Ovary (tissue), 10 donors: Measurements from ENCODE around the gene GDF7. TPM values are rescaled to one million over a fixed set of nuclear protein-coding genes. Genes with fewer than 3 reads are reported as not detected.

Source experiments
- DNase-seq, 5 donors: peaks; one replicate each; pipeline ENCODE4 v3.0.0-alpha.2; 2019 to 2020
- H3K27ac ChIP-seq, 2 donors: fragments of 200-600 bp; one replicate each; pipeline versions ENCODE4 v1.5.1 to v1.8.0; 2019 to 2022
- H3K27me3 ChIP-seq: fragments of 200-600 bp; one replicate; pipeline ENCODE4 v1.8.0; 2022
- H3K36me3 ChIP-seq: fragments of 200-600 bp; sonication (generic); one replicate; pipeline ENCODE4 v1.5.1; 2019
- H3K4me1 ChIP-seq: one replicate; pipeline ENCODE4 v1.8.1; 2013; ENCODE audit warnings: mild to moderate bottlenecking, moderate library complexity; ENCODE audit not compliant: insufficient read depth
- H3K4me3 ChIP-seq: fragments of 200-600 bp; sonication (generic); one replicate; pipeline ENCODE4 v1.5.1; 2017
- H3K9me3 ChIP-seq, 2 donors: fragments of 200-600 bp in 1 of 2; sonication (generic) in 1 of 2; one replicate each; pipeline versions ENCODE4 v1.5.1 to v1.8.1; 2013 to 2019; ENCODE audit warnings: mild to moderate bottlenecking in 1 of 2, moderate library complexity in 1 of 2
- CTCF ChIP-seq, 3 donors: fragments of 450-650 bp in 2 of 3; fragments of 200-600 bp in 1 of 3; IDR thresholded peaks; one replicate each; pipeline versions ENCODE4 v1.5.1 to v1.8.0; 2016 to 2022; ENCODE audit warnings: antibody characterized with exemption in 3 of 3, mild to moderate bottlenecking in 1 of 3
- EP300 ChIP-seq: sonication (generic); formaldehyde crosslinking; IDR thresholded peaks from one replicate; pipeline ENCODE4 v1.6.1; 2017; ENCODE audit warnings: antibody characterized with exemption
- POLR2A ChIP-seq: fragments of 450-650 bp; IDR thresholded peaks from one replicate; pipeline ENCODE4 v1.6.1; 2017; ENCODE audit warnings: antibody characterized with exemption, mild to moderate bottlenecking, moderate library complexity
- WGBS, 3 donors: extraction: QIAGEN DNeasy Blood & Tissue Kit in 1 of 3; methylation state at CpG; one replicate each; pipeline versions ENCODE4 v1.1.5 to v1.1.7; 2013 to 2017; 5-methylcytosine and 5-hydroxymethylcytosine counted together
- intact Hi-C, 4 donors: fragments of 100-400 bp; cut with DNase I; formaldehyde crosslinking; loops; one replicate each; pipeline versions ENCODE4 v1.11.0 to v1.15.1; 2022 to 2023
- long read RNA-seq, 3 donors: library from polyadenylated mRNA in 2 of 3; unstranded in 2 of 3; transcript quantifications; one replicate each; pipeline ENCODE4 v2.0.0 and lab custom pipeline, GENCODE V29; 2021 to 2026
- polyA plus RNA-seq, 2 donors: library from polyadenylated mRNA; stranded (reverse); fragments of 200-250 nt in 1 of 2; fragments of 350-450 nt in 1 of 2; fragmentation: Illumina TruSeq in 1 of 2; extraction: RNeasy Lipid Tissue Mini Kit (QIAGEN cat#74804) in 1 of 2; gene quantifications; one replicate each; pipeline ENCODE4 v1.2.3, GENCODE V29; 2013 to 2014
- total RNA-seq, 7 donors: library from RNA; depleted of rRNA in 2 of 7; stranded (reverse); fragments of >200 nt in 2 of 7; fragmentation: NEBNext Ultra II Directional in 3 of 7; extraction: Animal tissue kit (Norgen Biotek cat#: 25700) in 3 of 7; gene quantifications; one replicate each; pipeline versions ENCODE4 v1.1.0 to v1.2.4, GENCODE V29; 2016 to 2023
- donor health status: DM: no; HTN: no; CAD: no; lungs with moderate emphysema.
- donor health status: DM: no; HTN: no; CAD: no.
- donor health status: Bipolar disorder and iron deficiency.
- donor health status: DM: yes; HTN: yes; CAD: no.
- donor health status: DM: no; HTN: no; CAD: no.
- donor health status: DM: yes; HTN: yes; CAD: no.

Gene GDF7
- total RNA-seq (1 to 10 TPM in 1 of 7 donors, under 1 TPM in 6; 0.11 to 1.7 (median 0.48) TPM), polyA plus RNA-seq (under 1 TPM; 0.21 to 0.83 TPM)
- long read RNA-seq, donor 1 = 0 reads
- long read RNA-seq, donor 2 = 0 reads
- long read RNA-seq, donor 3, partial matches to known transcripts = 0 of 2 reads
- long read RNA-seq, donor 3, other reads (novel, unspliced or antisense) = 2 of 2 reads

- H3K27me3 ChIP-seq = peaks cover 1% of the 10 kb centered on the region
- TF ChIP-seq POLR2A (no peak), CTCF (IDR thresholded peaks at IDR 0.05) (no peak), EP300 (no peak)
- H3K36me3 ChIP-seq = no peaks in the 10 kb centered on the region
- H3K4me1 ChIP-seq = peaks cover 8% of the 10 kb centered on the region
- peak within 1 kb of the TSS; percentile 43 for H3K4me3 ChIP-seq
- DNase-seq = peak in 1 of 5 donors; percentile 59
- no peaks in the 10 kb centered on the region for H3K9me3 ChIP-seq
- H3K27ac ChIP-seq = no peak within 1 kb of the TSS
- intact Hi-C loops = loop anchor here in 1 of 4 donors (5.0 kb wide), 1 partner anchor 296 kb away; no protein-coding TSS in a partner anchor
- 1% methylated on average over 30 to 86 of the region's 86 CpGs for WGBS, 3 donors
Observed at GRCh38 chr2:20666304-20667150, at the start of gene GDF7. TSS of gene GDF7 (plus strand) at chr2:20667144. CDS start at chr2:20667240, 96 bp downstream.

GRCh38 chr2:20617892-20618467 lies 49.0 kb upstream of the GDF7 start:
- intact Hi-C loops = loop anchor here in 3 of 4 donors (5.0 kb wide), 1 partner anchor 171 kb away; the partner anchor contains the start of gene RHOB (in 3 of the 3)
- TF ChIP-seq POLR2A (no peak), EP300 (peak; percentile 88), CTCF (IDR thresholded peaks at IDR 0.05) (peak; percentile 77 to 94 (median 81))
- Histone ChIP-seq H3K27ac (peak overlapping the region; percentile 79 to 90), H3K36me3 (no peaks in the 10 kb centered on the region), H3K4me3 (no peak overlapping the region), H3K4me1 (peaks cover 40% of the 10 kb centered on the region), H3K27me3 (no peaks in the 10 kb centered on the region), H3K9me3 (no peaks in the 10 kb centered on the region)
- DNase-seq = peak; percentile 98 to 100 (median 99)
- 15 to 20% (median 20%) methylated on average over 14 of the region's 14 CpGs for WGBS, 3 donors

- WGBS, 3 donors = 40 to 72% (median 62%) methylated on average over 10 of the region's 10 CpGs
- peak in 3 of 5 donors; percentile 53 to 70 (median 63) for DNase-seq
- Histone ChIP-seq H3K9me3 (no peaks in the 10 kb centered on the region), H3K36me3 (no peaks in the 10 kb centered on the region), H3K27ac (peak overlapping the region; percentile 79 to 90), H3K27me3 (no peaks in the 10 kb centered on the region), H3K4me1 (peaks cover 36% of the 10 kb centered on the region), H3K4me3 (no peak overlapping the region)
- intact Hi-C loops = loop anchor here in 3 of 4 donors (5.0 kb wide), 1 partner anchor 171 kb away; the partner anchor contains the start of gene RHOB (in 3 of the 3)
- TF ChIP-seq EP300 (no peak), POLR2A (no peak), CTCF (IDR thresholded peaks at IDR 0.05) (no peak)
Observed at GRCh38 chr2:20618468-20618885, 48.5 kb upstream of the GDF7 start.

- WGBS, 3 donors = 77 to 89% (median 86%) methylated on average over 15 of the region's 15 CpGs
- peaks cover 36% of the 10 kb centered on the region for H3K4me1 ChIP-seq
- H3K4me3 ChIP-seq = no peak overlapping the region
- H3K36me3 ChIP-seq = no peaks in the 10 kb centered on the region
- peak overlapping the region; percentile 79 to 90 for H3K27ac ChIP-seq
- no peaks in the 10 kb centered on the region for H3K9me3 ChIP-seq
- intact Hi-C loops = loop anchor here in 3 of 4 donors (5.0 kb wide), 1 partner anchor 172 kb away; the partner anchor contains the start of gene RHOB (in 3 of the 3)
- peak in 3 of 5 donors; percentile 45 to 64 (median 52) for DNase-seq
- TF ChIP-seq POLR2A (no peak), CTCF (IDR thresholded peaks at IDR 0.05) (no peak), EP300 (no peak)
- no peaks in the 10 kb centered on the region for H3K27me3 ChIP-seq
Observed at GRCh38 chr2:20618886-20619521, 47.9 kb upstream of the GDF7 start.
